GM19452 (cell line): ENCODE measurements around the gene SARDH.

Experiments used
- ATAC-seq: cut with Tn5 transposase; IDR thresholded peaks from one replicate; pipeline ENCODE4 v1.9.1; 2021; ENCODE audit not compliant: unreplicated experiment

The SARDH gene

GRCh38 chr9:133654736-133655657 lies 83.2 kb downstream of the SARDH start:
- no peak for ATAC-seq

GRCh38 chr9:133653638-133654037 lies 84.5 kb downstream of the SARDH start:
- ATAC-seq, result no peak

GRCh38 chr9:133650026-133650425 lies 88.1 kb downstream of the SARDH start:
- ATAC-seq, result no peak

GRCh38 chr9:133649194-133649593 lies 89.0 kb downstream of the SARDH start:
- ATAC-seq, result no peak

GRCh38 chr9:133647765-133648469 lies 90.2 kb downstream of the SARDH start:
- ATAC-seq, result no peak

GRCh38 chr9:133647148-133647547 lies 91.0 kb downstream of the SARDH start:
- ATAC-seq, result no peak

- ATAC-seq, result no peak
These were observed 93.0 kb downstream of the SARDH start for GRCh38 chr9:133645021-133645765.

GRCh38 chr9:133643978-133644760 lies 94.0 kb downstream of the SARDH start:
- no peak for ATAC-seq

- ATAC-seq, result no peak
These were observed 94.8 kb downstream of the SARDH start for GRCh38 chr9:133643362-133643755.

GRCh38 chr9:133642708-133643361 lies 95.3 kb downstream of the SARDH start:
- ATAC-seq, result no peak

- no peak for ATAC-seq
These were observed 96.1 kb downstream of the SARDH start for GRCh38 chr9:133641861-133642595.

- no peak for ATAC-seq
These were observed 96.8 kb downstream of the SARDH start for GRCh38 chr9:133641396-133641655.

GRCh38 chr9:133640580-133641395 lies 97.4 kb downstream of the SARDH start:
- no peak for ATAC-seq

GRCh38 chr9:133640160-133640559 lies 98.0 kb downstream of the SARDH start:
- no peak for ATAC-seq

- ATAC-seq, result no peak
These were observed 98.5 kb downstream of the SARDH start for GRCh38 chr9:133639613-133640012.

GRCh38 chr9:133638711-133639110 lies 99.4 kb downstream of the SARDH start:
- no peak for ATAC-seq

- no peak for ATAC-seq
These were observed 100.1 kb downstream of the SARDH start for GRCh38 chr9:133638076-133638475.

- no peak for ATAC-seq
These were observed 100.6 kb downstream of the SARDH start for GRCh38 chr9:133637451-133638055.

- ATAC-seq, result no peak
These were observed 101.2 kb downstream of the SARDH start for GRCh38 chr9:133636902-133637301.
